Bronchial epithelial cell (primary cell): ENCODE results near the gene TNFAIP8L3. TPM values are rescaled to one million over a fixed set of nuclear protein-coding genes. Genes with fewer than 3 reads are reported as not detected.

Experiments
- DNase-seq: peaks from one replicate; pipeline ENCODE4 v3.0.0-alpha.2; 2010; ENCODE audit warnings: low read depth
- FAIRE-seq: peaks from 2 replicates; lab custom pipeline; 2011; peaks lifted over from hg19 to GRCh38; lab: Jason Lieb, UNC
- H3K27me3 ChIP-seq: 2 replicates; pipeline ENCODE4 v1.5.1; 2011; ENCODE audit warnings: low read length; ENCODE audit not compliant: control insufficient read depth, insufficient read depth
- H3K36me3 ChIP-seq: 2 replicates; pipeline ENCODE4 v1.5.1; 2011; ENCODE audit warnings: low read length; ENCODE audit not compliant: control insufficient read depth, insufficient read depth
- H3K4me3 ChIP-seq: 2 replicates; pipeline ENCODE4 v1.5.1; 2011; ENCODE audit warnings: mild to moderate bottlenecking, low read depth, low read length, control low read depth
- total RNA-seq: library from RNA; depleted of rRNA; stranded (reverse); fragments of >200 nt; gene quantifications from 2 replicates; pipeline ENCODE4 v1.2.1, GENCODE V29; 2014
- TF ChIP-seq, protein P1 (sequence below): IDR thresholded peaks from 2 replicates; pipeline ENCODE4 v1.5.1; 2011; ENCODE audit warnings: mild to moderate bottlenecking, moderate library complexity, low read length, control low read depth, inconsistent platforms; ENCODE audit not compliant: insufficient read depth, severe bottlenecking

TNFAIP8L3 gene
- total RNA-seq, 1 donor from 2014 or later, result 5.0 TPM

DNA sequence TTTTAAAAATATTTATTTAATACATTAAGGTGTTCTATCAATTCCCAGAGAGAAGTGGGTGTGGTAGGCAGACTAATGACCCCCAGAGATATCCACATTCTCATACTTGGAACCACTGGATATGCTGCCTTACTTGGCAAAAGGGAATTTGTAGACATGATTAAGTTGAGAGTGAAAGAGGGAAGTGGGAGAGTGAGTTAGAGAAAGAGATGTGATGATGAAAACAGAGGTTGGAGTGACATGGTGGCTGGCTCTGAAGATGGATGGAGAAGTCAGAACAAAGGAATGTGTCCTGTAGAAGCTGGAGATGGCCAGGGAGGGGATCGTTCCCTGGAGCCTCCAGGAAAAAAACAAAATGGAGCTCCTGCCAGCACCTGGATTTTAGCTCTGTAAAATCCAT, 32.0 kb downstream of the TNFAIP8L3 start:
- H3K36me3 ChIP-seq, result no peaks in the 10 kb centered on the region
- TF ChIP-seq, protein P1, sequence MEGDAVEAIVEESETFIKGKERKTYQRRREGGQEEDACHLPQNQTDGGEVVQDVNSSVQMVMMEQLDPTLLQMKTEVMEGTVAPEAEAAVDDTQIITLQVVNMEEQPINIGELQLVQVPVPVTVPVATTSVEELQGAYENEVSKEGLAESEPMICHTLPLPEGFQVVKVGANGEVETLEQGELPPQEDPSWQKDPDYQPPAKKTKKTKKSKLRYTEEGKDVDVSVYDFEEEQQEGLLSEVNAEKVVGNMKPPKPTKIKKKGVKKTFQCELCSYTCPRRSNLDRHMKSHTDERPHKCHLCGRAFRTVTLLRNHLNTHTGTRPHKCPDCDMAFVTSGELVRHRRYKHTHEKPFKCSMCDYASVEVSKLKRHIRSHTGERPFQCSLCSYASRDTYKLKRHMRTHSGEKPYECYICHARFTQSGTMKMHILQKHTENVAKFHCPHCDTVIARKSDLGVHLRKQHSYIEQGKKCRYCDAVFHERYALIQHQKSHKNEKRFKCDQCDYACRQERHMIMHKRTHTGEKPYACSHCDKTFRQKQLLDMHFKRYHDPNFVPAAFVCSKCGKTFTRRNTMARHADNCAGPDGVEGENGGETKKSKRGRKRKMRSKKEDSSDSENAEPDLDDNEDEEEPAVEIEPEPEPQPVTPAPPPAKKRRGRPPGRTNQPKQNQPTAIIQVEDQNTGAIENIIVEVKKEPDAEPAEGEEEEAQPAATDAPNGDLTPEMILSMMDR, result no peak
- FAIRE-seq (no peak), DNase-seq (no peak)
- H3K27me3 ChIP-seq, result no peaks in the 10 kb centered on the region
- no peak overlapping the region for H3K4me3 ChIP-seq

- DNase-seq, result no peak
- Histone ChIP-seq H3K4me3 (no peak overlapping the region), H3K36me3 (no peaks in the 10 kb centered on the region), H3K27me3 (no peaks in the 10 kb centered on the region)
- TF ChIP-seq, protein P1, result no peak
- no peak for FAIRE-seq
These were observed 34.6 kb downstream of the TNFAIP8L3 start for GRCh38 chr15:51060030-51060673.

GRCh38 chr15:51054535-51054934, 40.2 kb downstream of the TNFAIP8L3 start:
- DNase-seq (no peak), FAIRE-seq (peak; percentile 83)

GRCh38 chr15:51053571-51053970, 41.1 kb downstream of the TNFAIP8L3 start:
- Histone ChIP-seq H3K27me3 (no peaks in the 10 kb centered on the region), H3K4me3 (no peak overlapping the region), H3K36me3 (no peaks in the 10 kb centered on the region)
- DNase-seq, result no peak
- peak; percentile 66 for FAIRE-seq
- TF ChIP-seq, protein P1, result no peak

More at GRCh38 chr15:51054535-51054934, 40.2 kb downstream of the TNFAIP8L3 start:
- no peak overlapping the region for H3K4me3 ChIP-seq
- TF ChIP-seq, protein P1, result no peak
- H3K27me3 ChIP-seq, result no peaks in the 10 kb centered on the region
- H3K36me3 ChIP-seq, result no peaks in the 10 kb centered on the region

GRCh38 chr15:51051776-51052175, 42.9 kb downstream of the TNFAIP8L3 start:
- H3K36me3 ChIP-seq, result no peaks in the 10 kb centered on the region
- no peak for FAIRE-seq
- no peak overlapping the region for H3K4me3 ChIP-seq
- DNase-seq, result no peak
- TF ChIP-seq, protein P1, result no peak
- no peaks in the 10 kb centered on the region for H3K27me3 ChIP-seq

DNA sequence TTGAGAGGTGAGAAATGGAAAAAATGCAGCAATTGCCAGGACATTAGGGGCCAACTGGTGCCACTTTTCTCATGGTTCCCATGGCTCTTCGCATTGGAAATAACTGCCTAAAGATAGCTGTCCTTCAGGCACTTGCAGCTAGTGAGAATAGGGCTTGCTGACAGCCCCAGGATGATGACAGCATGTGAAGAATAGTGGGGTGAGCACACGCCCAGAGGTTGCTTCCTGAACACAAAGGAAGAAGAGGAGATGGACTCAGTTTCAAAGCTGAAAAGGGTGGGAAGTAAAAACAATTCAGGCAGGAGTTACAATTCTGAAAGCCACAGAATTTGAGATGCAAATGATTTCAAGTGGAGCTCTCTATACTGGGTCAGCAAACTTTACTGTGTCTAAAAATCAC, 45.6 kb downstream of the TNFAIP8L3 start:
- TF ChIP-seq, protein P1, result no peak
- no peaks in the 10 kb centered on the region for H3K27me3 ChIP-seq
- no peaks in the 10 kb centered on the region for H3K36me3 ChIP-seq
- H3K4me3 ChIP-seq, result no peak overlapping the region
- DNase-seq (no peak), FAIRE-seq (no peak)
